Activated T-helper 2 cell treated with anti-CD3 and anti-CD28 coated beads, Interferon-gamma antibody, Interleukin-2, Interleukin-4, amounts not matched to agents 10 μg/mL and 5 μg/mL and 100 μg/mL, durations not matched to agents 14 hours and 24 hours and 36 hours (primary cell): ENCODE measurements around the gene RARG. TPM values are rescaled to one million over a fixed set of nuclear protein-coding genes. Genes with fewer than 3 reads are reported as not detected.
"Not testable (repeated sequence)": the region's sequence is repeated elsewhere in the genome, so short reads cannot be mapped to it uniquely, and the experiment has no call there.

Experiments
- DNase-seq: peaks from one replicate; pipeline ENCODE4 v3.0.0; 2021; ENCODE audit warnings: low spot score
- H3K27ac Mint-ChIP-seq: one replicate; pipeline ENCODE4 v1.8.0; 2021; ENCODE audit warnings: mixed read lengths
- H3K27me3 Mint-ChIP-seq: one replicate; pipeline ENCODE4 v1.8.0; 2021; ENCODE audit warnings: low read depth, mixed read lengths
- H3K36me3 Mint-ChIP-seq: one replicate; pipeline ENCODE4 v1.8.0; 2021; ENCODE audit warnings: low read depth, mixed read lengths
- H3K4me1 Mint-ChIP-seq: one replicate; pipeline ENCODE4 v1.8.0; 2021; ENCODE audit warnings: low read depth, mixed read lengths
- H3K4me3 Mint-ChIP-seq: one replicate; pipeline ENCODE4 v1.8.0; 2021; ENCODE audit warnings: low read depth, mild to moderate bottlenecking, moderate library complexity, mixed read lengths
- H3K9me3 Mint-ChIP-seq: one replicate; pipeline ENCODE4 v1.8.0; 2021; ENCODE audit warnings: mixed read lengths
- intact Hi-C: fragments of 100-400 bp; cut with micrococcal nuclease; formaldehyde crosslinking; loops from one replicate; pipeline ENCODE4 v1.15.1; 2023
- total RNA-seq: library from RNA; stranded (reverse); gene quantifications from 2 replicates; pipeline ENCODE4 v1.2.3, GENCODE V29; 2022

The RARG gene
- total RNA-seq, 1 donor from 2014 or later: 38.5 TPM

- peaks cover 10% of the 10 kb centered on the region for H3K4me1 Mint-ChIP-seq
- no peaks in the 10 kb centered on the region for H3K9me3 Mint-ChIP-seq
- intact Hi-C loops: no loop called here
- no peaks in the 10 kb centered on the region for H3K27me3 Mint-ChIP-seq
- no peak for DNase-seq
- no peaks in the 10 kb centered on the region for H3K36me3 Mint-ChIP-seq
- H3K27ac Mint-ChIP-seq: no peak overlapping the region
- no peak overlapping the region for H3K4me3 Mint-ChIP-seq
These were observed 59.7 kb downstream of the RARG start for GRCh38 chr12:53172352-53172751.

GRCh38 chr12:53171725-53172329 lies 60.2 kb downstream of the RARG start:
- no peak overlapping the region for H3K4me3 Mint-ChIP-seq
- H3K36me3 Mint-ChIP-seq: no peaks in the 10 kb centered on the region
- no peaks in the 10 kb centered on the region for H3K27me3 Mint-ChIP-seq
- no peak for DNase-seq
- intact Hi-C loops: no loop called here
- no peak overlapping the region for H3K27ac Mint-ChIP-seq
- no peaks in the 10 kb centered on the region for H3K9me3 Mint-ChIP-seq
- H3K4me1 Mint-ChIP-seq: peaks cover 10% of the 10 kb centered on the region

- no peak for DNase-seq
- H3K9me3 Mint-ChIP-seq: no peaks in the 10 kb centered on the region
- no peak overlapping the region for H3K27ac Mint-ChIP-seq
- intact Hi-C loops: no loop called here
- no peaks in the 10 kb centered on the region for H3K27me3 Mint-ChIP-seq
- H3K4me3 Mint-ChIP-seq: no peak overlapping the region
- H3K36me3 Mint-ChIP-seq: no peaks in the 10 kb centered on the region
- H3K4me1 Mint-ChIP-seq: peaks cover 10% of the 10 kb centered on the region
These were observed 60.9 kb downstream of the RARG start for GRCh38 chr12:53170876-53171724.

- Mint-ChIP-seq H3K27ac (no peak overlapping the region), H3K4me1 (peaks cover 3% of the 10 kb centered on the region), H3K36me3 (no peaks in the 10 kb centered on the region), H3K27me3 (no peaks in the 10 kb centered on the region), H3K4me3 (no peak overlapping the region), H3K9me3 (no peaks in the 10 kb centered on the region)
- DNase-seq: no peak
- intact Hi-C loops: no loop called here
These were observed 61.8 kb downstream of the RARG start for GRCh38 chr12:53170215-53170614.

GRCh38 chr12:53169644-53170043 lies 62.4 kb downstream of the RARG start:
- H3K4me1 Mint-ChIP-seq: no peaks in the 10 kb centered on the region
- DNase-seq: no peak
- H3K4me3 Mint-ChIP-seq: no peak overlapping the region
- no peak overlapping the region for H3K27ac Mint-ChIP-seq
- no peaks in the 10 kb centered on the region for H3K9me3 Mint-ChIP-seq
- H3K27me3 Mint-ChIP-seq: no peaks in the 10 kb centered on the region
- intact Hi-C loops: no loop called here
- H3K36me3 Mint-ChIP-seq: no peaks in the 10 kb centered on the region

- no peak for DNase-seq
- no peak overlapping the region for H3K4me3 Mint-ChIP-seq
- no peaks in the 10 kb centered on the region for H3K4me1 Mint-ChIP-seq
- no peaks in the 10 kb centered on the region for H3K36me3 Mint-ChIP-seq
- intact Hi-C loops: no loop called here
- H3K27ac Mint-ChIP-seq: no peak overlapping the region
- no peaks in the 10 kb centered on the region for H3K27me3 Mint-ChIP-seq
- H3K9me3 Mint-ChIP-seq: no peaks in the 10 kb centered on the region
These were observed 65.2 kb downstream of the RARG start for GRCh38 chr12:53166837-53167236.

- H3K27ac Mint-ChIP-seq, H3K27me3 Mint-ChIP-seq, intact Hi-C loops, H3K36me3 Mint-ChIP-seq, DNase-seq, H3K4me1 Mint-ChIP-seq, H3K4me3 Mint-ChIP-seq, H3K9me3 Mint-ChIP-seq: not testable (repeated sequence)
These were observed 69.0 kb downstream of the RARG start for GRCh38 chr12:53163008-53163407.

- Mint-ChIP-seq H3K27me3 (no peaks in the 10 kb centered on the region), H3K36me3 (no peaks in the 10 kb centered on the region), H3K27ac (no peak overlapping the region), H3K9me3 (no peaks in the 10 kb centered on the region), H3K4me1 (peaks cover 7% of the 10 kb centered on the region), H3K4me3 (no peak overlapping the region)
- DNase-seq: no peak
- intact Hi-C loops: no loop called here
These were observed 70.7 kb downstream of the RARG start for GRCh38 chr12:53161119-53161911.

- Mint-ChIP-seq H3K4me3 (no peak overlapping the region), H3K27ac (no peak overlapping the region), H3K36me3 (no peaks in the 10 kb centered on the region), H3K27me3 (no peaks in the 10 kb centered on the region), H3K4me1 (peaks cover 7% of the 10 kb centered on the region), H3K9me3 (no peaks in the 10 kb centered on the region)
- intact Hi-C loops: no loop called here
- no peak for DNase-seq
These were observed 71.3 kb downstream of the RARG start for GRCh38 chr12:53160673-53161072.

Other genes with a start within 250 kb of the RARG start
- 474 and 503 TPM in 2 replicates for gene EIF4B, start 225.8 kb downstream of the RARG start, total RNA-seq
- gene TNS2, start 182.1 kb downstream of the RARG start, total RNA-seq: 2.1 and 4.7 TPM in 2 replicates
- gene SPRYD3, start 152.8 kb downstream of the RARG start, total RNA-seq: 35.1 and 36.2 TPM in 2 replicates
- 0.46 TPM in 1 of 2 replicates, not detected in the other for gene IGFBP6, start 134.5 kb downstream of the RARG start, total RNA-seq
- gene SOAT2, start 128.7 kb downstream of the RARG start, total RNA-seq: not detected in 2 replicates
- gene ZNF740, start 51.5 kb downstream of the RARG start, total RNA-seq: 44.9 and 45.5 TPM in 2 replicates
- gene CSAD, start 51.3 kb downstream of the RARG start, total RNA-seq: 20.2 TPM in 2 replicates
- gene ITGB7, start 25.0 kb downstream of the RARG start, total RNA-seq: 200 and 208 TPM in 2 replicates
- gene ESPL1, start 36.1 kb upstream of the RARG start, total RNA-seq: 72.6 and 75.3 TPM in 2 replicates
- gene PFDN5, start 63.3 kb upstream of the RARG start, total RNA-seq: 321 and 326 TPM in 2 replicates
- 87.2 and 99.0 TPM in 2 replicates for gene MYG1, start 67.5 kb upstream of the RARG start, total RNA-seq
- gene AAAS, start 89.4 kb upstream of the RARG start, total RNA-seq: 83.7 and 85.4 TPM in 2 replicates
- gene SP7, start 104.1 kb upstream of the RARG start, total RNA-seq: 0.11 TPM in 1 of 2 replicates, not detected in the other
- 66.4 and 67.9 TPM in 2 replicates for gene SP1, start 148.0 kb upstream of the RARG start, total RNA-seq
- gene AMHR2, start 191.6 kb upstream of the RARG start, total RNA-seq: not detected in 2 replicates
- gene PRR13, start 209.5 kb upstream of the RARG start, total RNA-seq: 178 and 198 TPM in 2 replicates
- gene PCBP2, start 219.9 kb upstream of the RARG start, total RNA-seq: 985 and 1,001 TPM in 2 replicates